ENCODE data around the gene GALNT18. TPM values are rescaled to one million over a fixed set of nuclear protein-coding genes. Genes with fewer than 3 reads are reported as not detected.

Gene GALNT18
- polyA plus RNA-seq, 1 donor (not counting 4 experiments of a cell fraction or from before 2014, with no cell fraction given): 27.2 TPM

DNA sequence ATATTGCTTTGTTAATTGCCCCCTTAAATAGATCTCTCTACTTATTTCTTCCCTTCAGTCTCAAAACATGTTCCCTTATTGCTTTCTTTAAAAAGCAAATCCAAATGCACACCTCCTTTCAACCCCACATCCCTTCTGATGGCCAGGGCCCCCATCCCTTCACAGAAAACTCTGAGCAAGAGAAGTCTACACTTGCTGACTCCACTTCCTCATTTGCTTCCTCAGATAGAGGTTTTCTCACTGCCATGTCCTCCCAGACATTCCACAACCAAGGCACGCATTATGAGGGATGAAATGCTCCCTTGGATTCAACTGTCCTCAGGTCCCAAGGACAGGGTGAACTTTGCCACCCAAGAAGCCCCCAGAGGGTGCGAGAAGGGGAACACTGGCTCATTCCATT is 311.9 kb downstream of the GALNT18 start:
- Histone ChIP-seq H3K27ac (ENCODE audit: control insufficient read depth, insufficient read depth, low read length) (no peak overlapping the region), H3K4me2 (ENCODE audit: control insufficient read depth, extremely low read depth, insufficient read depth, low read depth, low read length) (no peak overlapping the region), H2AFZ (ENCODE audit: control insufficient read depth, low read length) (no peak overlapping the region), H3K79me2 (ENCODE audit: control insufficient read depth, insufficient read depth, low read length) (no peaks in the 10 kb centered on the region), H4K20me1 (ENCODE audit: control insufficient read depth, extremely low read depth, insufficient read depth, low read length) (no peaks in the 10 kb centered on the region), H3K36me3 (ENCODE audit: control insufficient read depth in 2 of 2, extremely low read depth in 1 of 2, insufficient read depth in 2 of 2, low read length in 2 of 2) (no peaks in the 10 kb centered on the region), H3K4me1 (ENCODE audit: control insufficient read depth, extremely low read depth, insufficient read depth, low read length) (peaks cover 16% of the 10 kb centered on the region), H3K9ac (ENCODE audit: control insufficient read depth, extremely low read depth, insufficient read depth, low read length) (no peak overlapping the region), H3K4me3 (ENCODE audit: control insufficient read depth in 2 of 3, extremely low read depth in 1 of 3, insufficient read depth in 2 of 3, low read depth in 1 of 3, low read length in 3 of 3) (no peak overlapping the region), H3K9me1 (ENCODE audit: control insufficient read depth, extremely low read depth, insufficient read depth, low read length) (no peaks in the 10 kb centered on the region), H3K27me3 (ENCODE audit: control insufficient read depth, extremely low read depth, insufficient read depth, low read length) (no peaks in the 10 kb centered on the region), H3K9me3 (ENCODE audit: control insufficient read depth, low read depth, low read length) (no peaks in the 10 kb centered on the region)
- no peak for TF ChIP-seq EZH2 (IDR thresholded peaks at IDR 0.05; ENCODE audit: low read length)
- TF ChIP-seq, protein P1, sequence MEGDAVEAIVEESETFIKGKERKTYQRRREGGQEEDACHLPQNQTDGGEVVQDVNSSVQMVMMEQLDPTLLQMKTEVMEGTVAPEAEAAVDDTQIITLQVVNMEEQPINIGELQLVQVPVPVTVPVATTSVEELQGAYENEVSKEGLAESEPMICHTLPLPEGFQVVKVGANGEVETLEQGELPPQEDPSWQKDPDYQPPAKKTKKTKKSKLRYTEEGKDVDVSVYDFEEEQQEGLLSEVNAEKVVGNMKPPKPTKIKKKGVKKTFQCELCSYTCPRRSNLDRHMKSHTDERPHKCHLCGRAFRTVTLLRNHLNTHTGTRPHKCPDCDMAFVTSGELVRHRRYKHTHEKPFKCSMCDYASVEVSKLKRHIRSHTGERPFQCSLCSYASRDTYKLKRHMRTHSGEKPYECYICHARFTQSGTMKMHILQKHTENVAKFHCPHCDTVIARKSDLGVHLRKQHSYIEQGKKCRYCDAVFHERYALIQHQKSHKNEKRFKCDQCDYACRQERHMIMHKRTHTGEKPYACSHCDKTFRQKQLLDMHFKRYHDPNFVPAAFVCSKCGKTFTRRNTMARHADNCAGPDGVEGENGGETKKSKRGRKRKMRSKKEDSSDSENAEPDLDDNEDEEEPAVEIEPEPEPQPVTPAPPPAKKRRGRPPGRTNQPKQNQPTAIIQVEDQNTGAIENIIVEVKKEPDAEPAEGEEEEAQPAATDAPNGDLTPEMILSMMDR (optimal IDR thresholded peaks at IDR 0.05 in 1 of 3, IDR thresholded peaks at IDR 0.05 in 1 of 3, conservative IDR thresholded peaks at IDR 0.05 in 1 of 3; ENCODE audit: extremely low read depth in 1 of 3, insufficient read depth in 2 of 3, low read length in 3 of 3): no peak
- FAIRE-seq (no peak), DNase-seq (ENCODE audit: low read depth, low spot score) (no peak)
- dilution Hi-C loops (cut with MboI; ENCODE audit: extremely low pct_ligation_motif_present, low sequenced_read_pairs): no loop called here

DNA sequence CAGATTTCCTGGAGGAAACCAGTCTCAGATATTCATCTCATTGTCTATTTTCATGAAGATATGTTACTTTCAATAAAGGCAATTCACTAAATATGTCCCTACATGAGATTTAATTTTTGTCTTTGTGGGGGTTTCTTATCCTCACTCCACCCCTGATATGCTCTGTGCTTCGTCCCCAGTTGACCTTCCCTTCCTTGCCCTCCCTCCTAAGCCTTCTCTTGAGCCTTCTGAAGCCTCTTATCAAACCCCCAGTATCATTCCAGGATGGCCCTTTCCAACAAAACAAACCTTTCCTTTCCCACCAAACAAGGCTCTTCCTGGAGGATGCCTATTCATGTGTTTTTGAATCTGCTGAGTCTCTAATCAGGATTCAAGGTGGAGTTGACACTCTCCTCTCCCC is 313.6 kb downstream of the GALNT18 start:
- no peaks in the 10 kb centered on the region for H3K9me3 ChIP-seq (ENCODE audit: control insufficient read depth, low read depth, low read length)
- no peaks in the 10 kb centered on the region for H4K20me1 ChIP-seq (ENCODE audit: control insufficient read depth, extremely low read depth, insufficient read depth, low read length)
- no peak overlapping the region for H2AFZ ChIP-seq (ENCODE audit: control insufficient read depth, low read length)
- TF ChIP-seq, protein P1 (optimal IDR thresholded peaks at IDR 0.05 in 1 of 3, IDR thresholded peaks at IDR 0.05 in 1 of 3, conservative IDR thresholded peaks at IDR 0.05 in 1 of 3; ENCODE audit: extremely low read depth in 1 of 3, insufficient read depth in 2 of 3, low read length in 3 of 3): no peak
- no peak for TF ChIP-seq EZH2 (IDR thresholded peaks at IDR 0.05; ENCODE audit: low read length)
- no peaks in the 10 kb centered on the region for H3K27me3 ChIP-seq (ENCODE audit: control insufficient read depth, extremely low read depth, insufficient read depth, low read length)
- H3K9ac ChIP-seq (ENCODE audit: control insufficient read depth, extremely low read depth, insufficient read depth, low read length): no peak overlapping the region
- FAIRE-seq: no peak
- H3K36me3 ChIP-seq (ENCODE audit: control insufficient read depth in 2 of 2, extremely low read depth in 1 of 2, insufficient read depth in 2 of 2, low read length in 2 of 2): no peaks in the 10 kb centered on the region
- dilution Hi-C loops (cut with MboI; ENCODE audit: extremely low pct_ligation_motif_present, low sequenced_read_pairs): no loop called here
- H3K4me3 ChIP-seq (ENCODE audit: control insufficient read depth in 2 of 3, extremely low read depth in 1 of 3, insufficient read depth in 2 of 3, low read depth in 1 of 3, low read length in 3 of 3): no peak overlapping the region
- H3K27ac ChIP-seq (ENCODE audit: control insufficient read depth, insufficient read depth, low read length): no peak overlapping the region
- H3K9me1 ChIP-seq (ENCODE audit: control insufficient read depth, extremely low read depth, insufficient read depth, low read length): no peaks in the 10 kb centered on the region
- H3K4me2 ChIP-seq (ENCODE audit: control insufficient read depth, extremely low read depth, insufficient read depth, low read depth, low read length): no peak overlapping the region
- H3K79me2 ChIP-seq (ENCODE audit: control insufficient read depth, insufficient read depth, low read length): no peaks in the 10 kb centered on the region
- DNase-seq (ENCODE audit: low read depth, low spot score): no peak
- H3K4me1 ChIP-seq (ENCODE audit: control insufficient read depth, extremely low read depth, insufficient read depth, low read length): peaks cover 7% of the 10 kb centered on the region

Measured in keratinocyte (primary cell).